ENCODE measurements around the gene FCRL6.

FCRL6 gene

DNA sequence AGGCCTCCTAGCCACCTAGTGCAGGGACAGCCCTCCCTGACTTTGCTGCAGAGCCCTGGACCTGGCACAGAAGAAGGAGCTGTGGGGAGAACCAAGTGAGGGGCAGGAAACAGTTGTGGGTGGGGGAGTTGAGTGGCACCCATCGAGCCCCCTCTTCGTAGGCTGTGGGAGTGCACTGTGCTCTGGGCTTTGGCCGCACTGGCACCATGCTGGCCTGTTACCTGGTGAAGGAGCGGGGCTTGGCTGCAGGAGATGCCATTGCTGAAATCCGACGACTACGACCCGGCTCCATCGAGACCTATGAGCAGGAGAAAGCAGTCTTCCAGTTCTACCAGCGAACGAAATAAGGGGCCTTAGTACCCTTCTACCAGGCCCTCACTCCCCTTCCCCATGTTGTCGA is 20.2 kb upstream of the FCRL6 start:
- TF ChIP-seq FOXM1 (IDR thresholded peaks at IDR 0.05; ENCODE audit: borderline replicate concordance, low read depth): no peak
- TF ChIP-seq ZBTB7A (IDR thresholded peaks at IDR 0.05; ENCODE audit: low read depth): no peak
- no peak for TF ChIP-seq TEAD4 (IDR thresholded peaks at IDR 0.05)
- no peak for TF ChIP-seq YY1 (IDR thresholded peaks at IDR 0.05; ENCODE audit: low read depth)
- no peak for TF ChIP-seq CEBPB (IDR thresholded peaks at IDR 0.05)
- TF ChIP-seq EP300 (IDR thresholded peaks at IDR 0.05; ENCODE audit: borderline replicate concordance): no peak
- TF ChIP-seq CREB1 (IDR thresholded peaks at IDR 0.05; ENCODE audit: low read depth): no peak
- TF ChIP-seq RAD21 (IDR thresholded peaks at IDR 0.05; ENCODE audit: low read depth): no peak
- TF ChIP-seq TAF1 (IDR thresholded peaks at IDR 0.05; ENCODE audit: low read depth): no peak
- TF ChIP-seq, protein P1, sequence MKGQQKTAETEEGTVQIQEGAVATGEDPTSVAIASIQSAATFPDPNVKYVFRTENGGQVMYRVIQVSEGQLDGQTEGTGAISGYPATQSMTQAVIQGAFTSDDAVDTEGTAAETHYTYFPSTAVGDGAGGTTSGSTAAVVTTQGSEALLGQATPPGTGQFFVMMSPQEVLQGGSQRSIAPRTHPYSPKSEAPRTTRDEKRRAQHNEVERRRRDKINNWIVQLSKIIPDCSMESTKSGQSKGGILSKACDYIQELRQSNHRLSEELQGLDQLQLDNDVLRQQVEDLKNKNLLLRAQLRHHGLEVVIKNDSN (IDR thresholded peaks at IDR 0.05): no peak
- TF ChIP-seq, protein P2, sequence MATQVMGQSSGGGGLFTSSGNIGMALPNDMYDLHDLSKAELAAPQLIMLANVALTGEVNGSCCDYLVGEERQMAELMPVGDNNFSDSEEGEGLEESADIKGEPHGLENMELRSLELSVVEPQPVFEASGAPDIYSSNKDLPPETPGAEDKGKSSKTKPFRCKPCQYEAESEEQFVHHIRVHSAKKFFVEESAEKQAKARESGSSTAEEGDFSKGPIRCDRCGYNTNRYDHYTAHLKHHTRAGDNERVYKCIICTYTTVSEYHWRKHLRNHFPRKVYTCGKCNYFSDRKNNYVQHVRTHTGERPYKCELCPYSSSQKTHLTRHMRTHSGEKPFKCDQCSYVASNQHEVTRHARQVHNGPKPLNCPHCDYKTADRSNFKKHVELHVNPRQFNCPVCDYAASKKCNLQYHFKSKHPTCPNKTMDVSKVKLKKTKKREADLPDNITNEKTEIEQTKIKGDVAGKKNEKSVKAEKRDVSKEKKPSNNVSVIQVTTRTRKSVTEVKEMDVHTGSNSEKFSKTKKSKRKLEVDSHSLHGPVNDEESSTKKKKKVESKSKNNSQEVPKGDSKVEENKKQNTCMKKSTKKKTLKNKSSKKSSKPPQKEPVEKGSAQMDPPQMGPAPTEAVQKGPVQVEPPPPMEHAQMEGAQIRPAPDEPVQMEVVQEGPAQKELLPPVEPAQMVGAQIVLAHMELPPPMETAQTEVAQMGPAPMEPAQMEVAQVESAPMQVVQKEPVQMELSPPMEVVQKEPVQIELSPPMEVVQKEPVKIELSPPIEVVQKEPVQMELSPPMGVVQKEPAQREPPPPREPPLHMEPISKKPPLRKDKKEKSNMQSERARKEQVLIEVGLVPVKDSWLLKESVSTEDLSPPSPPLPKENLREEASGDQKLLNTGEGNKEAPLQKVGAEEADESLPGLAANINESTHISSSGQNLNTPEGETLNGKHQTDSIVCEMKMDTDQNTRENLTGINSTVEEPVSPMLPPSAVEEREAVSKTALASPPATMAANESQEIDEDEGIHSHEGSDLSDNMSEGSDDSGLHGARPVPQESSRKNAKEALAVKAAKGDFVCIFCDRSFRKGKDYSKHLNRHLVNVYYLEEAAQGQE (IDR thresholded peaks at IDR 0.05; ENCODE audit: low read depth): no peak
- no peak for TF ChIP-seq MAX (IDR thresholded peaks at IDR 0.05)
- no peak for TF ChIP-seq NFIC (IDR thresholded peaks at IDR 0.05)
- TF ChIP-seq EGR1 (IDR thresholded peaks at IDR 0.05): no peak
- TF ChIP-seq TCF12 (IDR thresholded peaks at IDR 0.05; ENCODE audit: low read depth): no peak

- TF ChIP-seq TEAD4 (IDR thresholded peaks at IDR 0.05) (peak; percentile 42; the same call in 1 of the 2 replicates), YY1 (IDR thresholded peaks at IDR 0.05; ENCODE audit: low read depth) (no peak)
These were observed 18.4 kb upstream of the FCRL6 start for GRCh38 chr1:159783724-159784123.

DNA sequence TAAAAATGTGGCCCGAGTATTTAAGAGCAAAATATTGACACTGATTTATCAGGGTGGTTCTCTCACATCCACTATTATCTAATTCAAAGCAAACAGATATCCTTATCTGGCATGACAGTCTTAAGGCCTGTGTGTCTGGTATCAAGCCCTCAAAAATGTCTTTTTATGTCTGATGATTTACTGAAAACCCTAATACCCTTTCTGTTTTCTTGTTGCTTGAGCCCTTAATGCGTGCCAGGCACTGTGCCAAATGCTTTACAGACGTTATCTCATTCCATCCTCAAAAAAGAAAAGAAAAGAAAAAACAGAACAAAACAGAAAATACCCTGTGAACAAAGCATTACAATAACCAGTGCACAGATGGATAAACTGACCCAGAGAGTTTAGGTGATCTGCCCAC is 15.7 kb upstream of the FCRL6 start:
- TF ChIP-seq, protein P1 (IDR thresholded peaks at IDR 0.05): no peak
- TF ChIP-seq TAF1 (IDR thresholded peaks at IDR 0.05; ENCODE audit: low read depth) (no peak), TCF12 (IDR thresholded peaks at IDR 0.05; ENCODE audit: low read depth) (no peak), RAD21 (IDR thresholded peaks at IDR 0.05; ENCODE audit: low read depth) (no peak), EP300 (IDR thresholded peaks at IDR 0.05; ENCODE audit: borderline replicate concordance) (no peak), MAX (IDR thresholded peaks at IDR 0.05) (no peak), TEAD4 (IDR thresholded peaks at IDR 0.05) (no peak), FOXM1 (IDR thresholded peaks at IDR 0.05; ENCODE audit: borderline replicate concordance, low read depth) (no peak), CEBPB (IDR thresholded peaks at IDR 0.05) (no peak), CREB1 (IDR thresholded peaks at IDR 0.05; ENCODE audit: low read depth) (no peak), NFIC (IDR thresholded peaks at IDR 0.05) (no peak), YY1 (IDR thresholded peaks at IDR 0.05; ENCODE audit: low read depth) (no peak), EGR1 (IDR thresholded peaks at IDR 0.05) (no peak), ZBTB7A (IDR thresholded peaks at IDR 0.05; ENCODE audit: low read depth) (no peak)
- TF ChIP-seq, protein P2 (IDR thresholded peaks at IDR 0.05; ENCODE audit: low read depth): no peak

- TF ChIP-seq, protein P1 (IDR thresholded peaks at IDR 0.05): no peak
- no peak for TF ChIP-seq TEAD4 (IDR thresholded peaks at IDR 0.05)
- no peak for TF ChIP-seq EP300 (IDR thresholded peaks at IDR 0.05; ENCODE audit: borderline replicate concordance)
- TF ChIP-seq RAD21 (IDR thresholded peaks at IDR 0.05; ENCODE audit: low read depth): no peak
- TF ChIP-seq CREB1 (IDR thresholded peaks at IDR 0.05; ENCODE audit: low read depth): no peak
These were observed 15.2 kb upstream of the FCRL6 start for GRCh38 chr1:159786966-159787365.

GRCh38 chr1:159790237-159790917 is 11.8 kb upstream of the FCRL6 start:
- TF ChIP-seq, protein P1 (IDR thresholded peaks at IDR 0.05): peak; percentile 85
- TF ChIP-seq RAD21 (IDR thresholded peaks at IDR 0.05; ENCODE audit: low read depth): peak; percentile 68
- TF ChIP-seq FOXM1 (IDR thresholded peaks at IDR 0.05; ENCODE audit: borderline replicate concordance, low read depth): no peak
- TF ChIP-seq NFIC (IDR thresholded peaks at IDR 0.05): no peak
